ENCODE data around the gene RBM38. TPM values are rescaled to one million over a fixed set of nuclear protein-coding genes. Genes with fewer than 3 reads are reported as not detected.

Gene RBM38
- 16.8 TPM for total RNA-seq
- 18.0 TPM for polyA plus RNA-seq (ENCODE audit: insufficient read depth, low read depth, low replicate concordance)
- long read RNA-seq, donor 1, transcript RBM38-203 (4 exons, 2,382 nt) = major isoform, 17 of 37 reads
- long read RNA-seq, donor 1, partial matches to known transcripts = 18 of 37 reads
- long read RNA-seq, donor 1, other reads (novel, unspliced or antisense) = 0 of 37 reads
- long read RNA-seq, donor 2, transcript RBM38-203 (4 exons, 2,382 nt) = major isoform, 14 of 30 reads
- long read RNA-seq, donor 2, partial matches to known transcripts = 14 of 30 reads
- long read RNA-seq, donor 2, other reads (novel, unspliced or antisense) = 0 of 30 reads
- long read RNA-seq, donor 3, transcript RBM38-203 (4 exons, 2,382 nt) = major isoform, 14 of 15 reads
- long read RNA-seq, donor 3, partial matches to known transcripts = 0 of 15 reads
- long read RNA-seq, donor 3, other reads (novel, unspliced or antisense) = 0 of 15 reads
- long read RNA-seq, donor 4, transcript RBM38-203 (4 exons, 2,382 nt) = major isoform, 15 of 17 reads
- long read RNA-seq, donor 4, partial matches to known transcripts = 0 of 17 reads
- long read RNA-seq, donor 4, other reads (novel, unspliced or antisense) = 0 of 17 reads
- long read RNA-seq, donor 5 = 0 reads
- long read RNA-seq, donor 6, transcript RBM38-203 (4 exons, 2,382 nt) = major isoform, 10 of 13 reads
- long read RNA-seq, donor 6, partial matches to known transcripts = 0 of 13 reads
- long read RNA-seq, donor 6, other reads (novel, unspliced or antisense) = 0 of 13 reads
- long read RNA-seq, donor 7, transcript RBM38-203 (4 exons, 2,382 nt) = major isoform, 14 of 38 reads
- long read RNA-seq, donor 7, partial matches to known transcripts = 23 of 38 reads
- long read RNA-seq, donor 7, other reads (novel, unspliced or antisense) = 0 of 38 reads
- long read RNA-seq, donor 8, transcript RBM38-203 (4 exons, 2,382 nt) = major isoform, 6 of 8 reads
- long read RNA-seq, donor 8, partial matches to known transcripts = 0 of 8 reads
- long read RNA-seq, donor 8, other reads (novel, unspliced or antisense) = 0 of 8 reads
- long read RNA-seq, donor 9, transcript RBM38-203 (4 exons, 2,382 nt) = major isoform, 5 of 6 reads
- long read RNA-seq, donor 9, partial matches to known transcripts = 0 of 6 reads
- long read RNA-seq, donor 9, other reads (novel, unspliced or antisense) = 0 of 6 reads
- long read RNA-seq, donor 10, transcript RBM38-203 (4 exons, 2,382 nt) = major isoform, 13 of 15 reads
- long read RNA-seq, donor 10, partial matches to known transcripts = 0 of 15 reads
- long read RNA-seq, donor 10, other reads (novel, unspliced or antisense) = 0 of 15 reads

DNA sequence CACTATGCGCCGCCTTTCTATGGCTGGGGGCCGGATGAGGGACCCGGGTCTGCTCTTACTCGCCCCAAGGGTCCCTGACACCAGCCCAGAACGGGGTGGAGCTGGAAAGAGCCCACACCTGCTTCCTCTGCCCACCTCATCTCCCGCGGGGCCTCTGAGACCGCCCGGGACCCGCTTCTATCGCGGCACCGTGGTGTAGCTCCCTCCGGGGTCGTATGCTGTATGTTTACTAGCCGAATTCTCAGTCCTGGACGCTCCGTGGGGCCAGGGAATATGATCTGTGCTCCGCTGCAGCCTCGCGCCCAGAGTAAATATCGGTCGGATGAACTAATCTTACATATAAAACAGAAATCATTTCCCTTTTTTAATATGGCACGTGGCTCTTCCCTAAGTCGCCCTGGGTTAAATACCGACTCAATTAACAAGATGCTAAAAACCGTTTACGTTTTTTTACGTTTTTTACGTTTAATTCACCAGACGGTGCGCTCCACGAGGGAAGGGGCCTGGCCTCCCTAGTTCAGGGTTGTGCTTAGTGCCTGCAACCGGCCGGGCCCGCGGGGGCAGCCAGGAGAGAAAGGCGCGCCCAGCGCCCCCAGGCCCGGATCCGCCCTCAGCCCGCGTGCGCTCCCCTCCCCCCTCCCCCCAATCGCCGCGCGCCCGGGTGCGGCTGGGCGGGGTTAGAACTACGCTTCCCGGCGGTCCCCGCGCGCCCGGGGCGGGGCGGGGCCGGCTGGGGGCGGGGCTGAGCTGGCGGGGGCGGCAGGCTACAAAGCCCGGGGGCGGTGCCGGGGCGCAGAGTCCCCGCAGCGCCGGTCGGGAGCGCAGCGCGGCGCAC lies at the start of gene RBM38:
Gene RBM38, plus strand, starts transcription at position 793 of the 835 bp plus-strand sequence. CDS start 186 bp downstream, outside the sequence.
- Histone ChIP-seq H3K27ac (ENCODE audit: low read depth in 2 of 2, low read length in 2 of 2) (peak within 1 kb of the TSS; percentile 14 to 16), H3K9ac (ENCODE audit: low read length in 3 of 3) (peak within 1 kb of the TSS in 2 of 3 donors; percentile 22 to 52), H3K4me3 (ENCODE audit: low read length in 3 of 3) (peak within 1 kb of the TSS; percentile 58 to 66 (median 59)), H3K27me3 (ENCODE audit: control insufficient read depth, insufficient read depth, low read length) (no peaks in the 10 kb centered on the region), H3K9me3 (ENCODE audit: control insufficient read depth in 2 of 3, insufficient read depth in 1 of 3, low read length in 3 of 3) (no peaks in the 10 kb centered on the region), H3K36me3 (ENCODE audit: control insufficient read depth in 2 of 3, insufficient read depth in 3 of 3, low read length in 3 of 3) (no peaks in the 10 kb centered on the region), H3K4me1 (ENCODE audit: control insufficient read depth in 2 of 3, insufficient read depth in 2 of 3, low read depth in 1 of 3, low read length in 3 of 3) (peaks cover 0 to 26% (median 15%) of the 10 kb centered on the region in 3 donors)
- FAIRE-seq (no peak), DNase-seq (peak; percentile 72 to 92 (median 87))
- no peak for TF ChIP-seq CTCF (IDR thresholded peaks at IDR 0.05; ENCODE audit: borderline replicate concordance, extremely low read depth, insufficient read depth)
- intact Hi-C loops (cut with DNase I) = no loop called here

- TF ChIP-seq CTCF (IDR thresholded peaks at IDR 0.05; ENCODE audit: borderline replicate concordance, extremely low read depth, insufficient read depth) = no peak
- Histone ChIP-seq H3K4me3 (ENCODE audit: low read length in 3 of 3) (no peak overlapping the region), H3K36me3 (ENCODE audit: control insufficient read depth in 2 of 3, insufficient read depth in 3 of 3, low read length in 3 of 3) (no peaks in the 10 kb centered on the region), H3K4me1 (ENCODE audit: control insufficient read depth in 2 of 3, insufficient read depth in 2 of 3, low read depth in 1 of 3, low read length in 3 of 3) (no peaks in the 10 kb centered on the region), H3K27ac (ENCODE audit: low read depth in 2 of 2, low read length in 2 of 2) (no peak overlapping the region), H3K27me3 (ENCODE audit: control insufficient read depth, insufficient read depth, low read length) (no peaks in the 10 kb centered on the region), H3K9me3 (ENCODE audit: control insufficient read depth in 2 of 3, insufficient read depth in 1 of 3, low read length in 3 of 3) (no peaks in the 10 kb centered on the region), H3K9ac (ENCODE audit: low read length in 3 of 3) (no peak overlapping the region)
- FAIRE-seq (no peak), DNase-seq (no peak)
- intact Hi-C loops (cut with DNase I) = no loop called here
Measured at GRCh38 chr20:57341663-57342062, 49.5 kb upstream of the RBM38 start.

DNA sequence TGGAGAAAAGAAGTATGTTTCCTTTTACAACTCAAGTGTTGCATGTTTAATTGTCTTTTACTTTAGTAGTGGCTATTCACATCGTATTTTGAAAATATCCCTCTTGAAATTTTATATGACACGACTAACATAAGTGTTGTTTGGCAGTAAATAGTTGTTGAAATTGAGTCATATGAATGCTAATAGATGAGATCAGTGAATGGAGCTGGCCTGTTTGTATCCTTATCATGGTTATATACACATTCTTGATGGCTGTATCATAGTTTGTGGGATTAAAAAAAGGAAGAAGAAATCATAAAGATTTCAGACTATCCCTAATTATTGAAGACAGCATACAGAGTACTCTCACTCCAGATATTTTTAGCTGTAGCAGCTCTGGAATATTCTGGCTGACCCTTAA lies 48.4 kb upstream of the RBM38 start:
- Histone ChIP-seq H3K27me3 (ENCODE audit: control insufficient read depth, insufficient read depth, low read length) (no peaks in the 10 kb centered on the region), H3K36me3 (ENCODE audit: control insufficient read depth in 2 of 3, insufficient read depth in 3 of 3, low read length in 3 of 3) (no peaks in the 10 kb centered on the region), H3K4me3 (ENCODE audit: low read length in 3 of 3) (no peak overlapping the region), H3K27ac (ENCODE audit: low read depth in 2 of 2, low read length in 2 of 2) (no peak overlapping the region), H3K9ac (ENCODE audit: low read length in 3 of 3) (no peak overlapping the region), H3K9me3 (ENCODE audit: control insufficient read depth in 2 of 3, insufficient read depth in 1 of 3, low read length in 3 of 3) (no peaks in the 10 kb centered on the region), H3K4me1 (ENCODE audit: control insufficient read depth in 2 of 3, insufficient read depth in 2 of 3, low read depth in 1 of 3, low read length in 3 of 3) (no peaks in the 10 kb centered on the region)
- FAIRE-seq = no peak
- DNase-seq = no peak
- intact Hi-C loops (cut with DNase I) = no loop called here
- no peak for TF ChIP-seq CTCF (IDR thresholded peaks at IDR 0.05; ENCODE audit: borderline replicate concordance, extremely low read depth, insufficient read depth)

All from kidney (tissue), 22 donors.